Esophagus squamous epithelium (tissue), 5 donors: ENCODE results near the gene EPB41L4B. TPM values are rescaled to one million over a fixed set of nuclear protein-coding genes. Genes with fewer than 3 reads are reported as not detected.
"Not testable (repeated sequence)": the region's sequence is repeated elsewhere in the genome, so short reads cannot be mapped to it uniquely, and the experiment has no call there.

ENCODE experiments used
- DNase-seq: peaks from one replicate; lab custom pipeline; 2025; lab: John Stamatoyannopoulos, UW
- H3K27ac ChIP-seq, 4 donors: fragments of 200-600 bp; sonication (generic); one replicate each; pipeline ENCODE4 v1.5.1; 2016 to 2019; ENCODE audit warnings: mild to moderate bottlenecking in 1 of 4
- H3K27me3 ChIP-seq, 4 donors: fragments of 200-600 bp; sonication (generic); 1 replicate in 3 of 4; 2 replicates in 1 of 4; pipeline versions ENCODE4 v1.5.1 to v1.6.0; 2017 to 2021; ENCODE audit warnings: antibody characterized with exemption in 1 of 4
- H3K36me3 ChIP-seq, 3 donors: fragments of 200-600 bp; sonication (generic); one replicate each; pipeline ENCODE4 v1.5.1; 2016 to 2019
- H3K4me1 ChIP-seq, 3 donors: fragments of 200-600 bp; sonication (generic); one replicate each; pipeline ENCODE4 v1.5.1; 2017 to 2019
- H3K4me3 ChIP-seq, 4 donors: fragments of 200-600 bp; sonication (generic); 1 replicate in 3 of 4; 2 replicates in 1 of 4; pipeline ENCODE4 v1.5.1; 2016 to 2019; ENCODE audit warnings: mild to moderate bottlenecking in 2 of 4, moderate library complexity in 1 of 4
- H3K9me3 ChIP-seq, 3 donors: fragments of 200-600 bp; sonication (generic); one replicate each; pipeline ENCODE4 v1.5.1; 2016 to 2019
- POLR2A ChIP-seq, 4 donors: fragments of 450-650 bp; IDR thresholded peaks; one replicate each; pipeline ENCODE4 v1.6.1; 2017; ENCODE audit warnings: antibody characterized with exemption in 4 of 4, mild to moderate bottlenecking in 4 of 4, moderate library complexity in 3 of 4
- WGBS, 2 donors: methylation state at CpG; one replicate each; pipeline ENCODE4 v1.1.5; 2018; 5-methylcytosine and 5-hydroxymethylcytosine counted together
- intact Hi-C: fragments of 100-400 bp; cut with DNase I; formaldehyde crosslinking; loops from one replicate; pipeline ENCODE4 v1.15.0; 2022
- total RNA-seq, 4 donors: library from RNA; depleted of rRNA; stranded (reverse); fragments of >200 nt; gene quantifications; one replicate each; pipeline ENCODE4 v1.1.0, GENCODE V29; 2016
- TF ChIP-seq, protein P1 (sequence below), 6 experiments: fragments of 450-650 bp in 4 of 6; fragments of 200-600 bp in 2 of 6; sonication (generic) in 2 of 6; IDR thresholded peaks; one replicate each; pipeline ENCODE4 v1.5.1; 2016 to 2019; ENCODE audit warnings: antibody characterized with exemption in 6 of 6, mild to moderate bottlenecking in 4 of 6, moderate library complexity in 4 of 6
- donor health status: DM: yes; HTN: yes; CAD: no.

The EPB41L4B gene
- total RNA-seq, 4 donors from 2014 or later = 0.45 to 3.8 (median 1.8) TPM

- Histone ChIP-seq H3K4me3 (no peak overlapping the region), H3K9me3 (no peaks in the 10 kb centered on the region), H3K27ac (no peak overlapping the region), H3K36me3 (no peaks in the 10 kb centered on the region), H3K4me1 (peaks cover 0 to 7% (median 0%) of the 10 kb centered on the region in 3 donors), H3K27me3 (peaks cover 0 to 41% (median 0%) of the 10 kb centered on the region in 4 donors)
- no peak for DNase-seq
- TF ChIP-seq POLR2A (IDR thresholded peaks at IDR 0.05) = no peak
- TF ChIP-seq, protein P1, sequence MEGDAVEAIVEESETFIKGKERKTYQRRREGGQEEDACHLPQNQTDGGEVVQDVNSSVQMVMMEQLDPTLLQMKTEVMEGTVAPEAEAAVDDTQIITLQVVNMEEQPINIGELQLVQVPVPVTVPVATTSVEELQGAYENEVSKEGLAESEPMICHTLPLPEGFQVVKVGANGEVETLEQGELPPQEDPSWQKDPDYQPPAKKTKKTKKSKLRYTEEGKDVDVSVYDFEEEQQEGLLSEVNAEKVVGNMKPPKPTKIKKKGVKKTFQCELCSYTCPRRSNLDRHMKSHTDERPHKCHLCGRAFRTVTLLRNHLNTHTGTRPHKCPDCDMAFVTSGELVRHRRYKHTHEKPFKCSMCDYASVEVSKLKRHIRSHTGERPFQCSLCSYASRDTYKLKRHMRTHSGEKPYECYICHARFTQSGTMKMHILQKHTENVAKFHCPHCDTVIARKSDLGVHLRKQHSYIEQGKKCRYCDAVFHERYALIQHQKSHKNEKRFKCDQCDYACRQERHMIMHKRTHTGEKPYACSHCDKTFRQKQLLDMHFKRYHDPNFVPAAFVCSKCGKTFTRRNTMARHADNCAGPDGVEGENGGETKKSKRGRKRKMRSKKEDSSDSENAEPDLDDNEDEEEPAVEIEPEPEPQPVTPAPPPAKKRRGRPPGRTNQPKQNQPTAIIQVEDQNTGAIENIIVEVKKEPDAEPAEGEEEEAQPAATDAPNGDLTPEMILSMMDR (IDR thresholded peaks at IDR 0.05) = no peak
- WGBS, 2 donors = 65 to 70% methylated on average over 4 of the region's 4 CpGs
- intact Hi-C loops = no loop called here
Measured at GRCh38 chr9:109286571-109286977, 34.3 kb downstream of the EPB41L4B start.

DNA sequence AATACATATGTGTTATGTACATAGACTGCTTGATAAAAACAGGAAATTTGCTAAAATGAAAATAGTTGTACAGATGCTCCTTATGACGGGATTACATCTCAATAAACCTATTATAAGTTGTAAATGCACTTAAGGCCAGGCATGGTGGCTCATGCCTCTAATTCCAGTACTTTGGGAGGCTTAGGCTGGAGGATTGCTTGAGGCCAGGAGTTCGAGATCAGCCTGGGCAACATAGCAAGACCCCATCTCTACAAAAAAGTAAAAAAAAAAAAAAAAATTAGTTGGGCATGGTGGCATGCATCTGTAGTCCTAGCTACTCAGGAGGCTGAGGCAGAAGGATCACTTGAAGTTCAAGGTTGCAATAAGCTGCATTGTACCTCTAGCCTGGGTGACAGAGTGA lies 37.2 kb downstream of the EPB41L4B start:
- H3K9me3 ChIP-seq, H3K4me1 ChIP-seq, DNase-seq, intact Hi-C loops, H3K36me3 ChIP-seq, H3K4me3 ChIP-seq, H3K27ac ChIP-seq: not testable (repeated sequence)
- peaks cover 0 to 44% (median 0%) of the 10 kb centered on the region in 4 donors for H3K27me3 ChIP-seq
- 73 to 79% methylated on average over 2 of the region's 2 CpGs for WGBS, 2 donors

DNA sequence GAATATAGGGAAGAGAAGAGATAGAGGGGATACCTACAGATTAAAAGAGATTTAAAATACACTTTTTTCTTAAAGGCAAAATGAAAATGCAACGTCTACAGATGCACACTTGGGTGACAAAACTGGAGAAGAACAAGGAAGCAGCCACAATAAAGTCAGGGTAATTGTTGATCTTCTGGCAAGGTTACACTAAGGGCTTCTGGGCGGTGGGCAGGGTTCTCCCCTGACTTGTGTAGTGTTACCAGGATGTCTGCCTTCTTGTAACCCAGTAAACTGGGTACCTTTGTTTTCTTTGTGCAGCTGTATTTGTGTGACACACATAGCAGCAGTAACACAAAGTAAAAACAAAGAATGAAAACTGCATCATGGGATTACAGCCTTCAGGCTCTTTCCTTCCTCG lies 37.8 kb downstream of the EPB41L4B start:
- Histone ChIP-seq H3K4me1 (no peaks in the 10 kb centered on the region), H3K27ac (no peak overlapping the region), H3K9me3 (no peaks in the 10 kb centered on the region), H3K4me3 (no peak overlapping the region), H3K27me3 (peaks cover 0 to 43% (median 0%) of the 10 kb centered on the region in 4 donors), H3K36me3 (no peaks in the 10 kb centered on the region)
- DNase-seq = no peak
- intact Hi-C loops = no loop called here
- whole genome bisulfite sequencing, 2 donors = 67 to 81% methylated on average over 3 of the region's 3 CpGs
- no peak for TF ChIP-seq POLR2A (IDR thresholded peaks at IDR 0.05)

GRCh38 chr9:109282302-109282701 lies 38.6 kb downstream of the EPB41L4B start:
- H3K27ac ChIP-seq = no peak overlapping the region
- TF ChIP-seq, protein P1 (IDR thresholded peaks at IDR 0.05) = no peak
- TF ChIP-seq POLR2A (IDR thresholded peaks at IDR 0.05) = no peak
- no peak for DNase-seq
- WGBS, 2 donors = 91 to 93% methylated on average over 3 of the region's 3 CpGs
- H3K9me3 ChIP-seq = no peaks in the 10 kb centered on the region
- H3K4me3 ChIP-seq = no peak overlapping the region
- H3K4me1 ChIP-seq = peaks cover 0 to 5% (median 0%) of the 10 kb centered on the region in 3 donors
- intact Hi-C loops = no loop called here
- H3K27me3 ChIP-seq = peaks cover 0 to 36% (median 0%) of the 10 kb centered on the region in 4 donors
- no peaks in the 10 kb centered on the region for H3K36me3 ChIP-seq

GRCh38 chr9:109281518-109281917 lies 39.3 kb downstream of the EPB41L4B start:
- no peak overlapping the region for H3K4me3 ChIP-seq
- TF ChIP-seq, protein P1 (IDR thresholded peaks at IDR 0.05) = no peak
- TF ChIP-seq POLR2A (IDR thresholded peaks at IDR 0.05) = no peak
- no peaks in the 10 kb centered on the region for H3K9me3 ChIP-seq
- 84 to 94% methylated on average over 8 of the region's 8 CpGs for WGBS, 2 donors
- H3K4me1 ChIP-seq = peaks cover 0 to 7% (median 0%) of the 10 kb centered on the region in 3 donors
- H3K27me3 ChIP-seq = peaks cover 0 to 33% (median 0%) of the 10 kb centered on the region in 4 donors
- no peak for DNase-seq
- intact Hi-C loops = no loop called here
- H3K36me3 ChIP-seq = no peaks in the 10 kb centered on the region
- H3K27ac ChIP-seq = no peak overlapping the region

- Histone ChIP-seq H3K27ac (no peak overlapping the region), H3K4me3 (no peak overlapping the region), H3K36me3 (no peaks in the 10 kb centered on the region), H3K4me1 (peaks cover 0 to 24% (median 0%) of the 10 kb centered on the region in 3 donors), H3K9me3 (no peaks in the 10 kb centered on the region), H3K27me3 (peaks cover 0 to 14% (median 0%) of the 10 kb centered on the region in 4 donors)
- no peak for TF ChIP-seq POLR2A (IDR thresholded peaks at IDR 0.05)
- TF ChIP-seq, protein P1 (IDR thresholded peaks at IDR 0.05) = no peak
- intact Hi-C loops = no loop called here
- WGBS, 2 donors = 75 to 86% methylated on average over 2 of the region's 2 CpGs
- DNase-seq = no peak
Measured at GRCh38 chr9:109278848-109279247, 42.0 kb downstream of the EPB41L4B start.
